Measurements from ENCODE around the gene TMC8. TPM values are rescaled to one million over a fixed set of nuclear protein-coding genes. Genes with fewer than 3 reads are reported as not detected.
"Not testable (repeated sequence)": the region's sequence is repeated elsewhere in the genome, so short reads cannot be mapped to it uniquely, and the experiment has no call there.

TMC8 gene
- total RNA-seq, 1 donor from 2014 or later: 55.8 TPM

DNA sequence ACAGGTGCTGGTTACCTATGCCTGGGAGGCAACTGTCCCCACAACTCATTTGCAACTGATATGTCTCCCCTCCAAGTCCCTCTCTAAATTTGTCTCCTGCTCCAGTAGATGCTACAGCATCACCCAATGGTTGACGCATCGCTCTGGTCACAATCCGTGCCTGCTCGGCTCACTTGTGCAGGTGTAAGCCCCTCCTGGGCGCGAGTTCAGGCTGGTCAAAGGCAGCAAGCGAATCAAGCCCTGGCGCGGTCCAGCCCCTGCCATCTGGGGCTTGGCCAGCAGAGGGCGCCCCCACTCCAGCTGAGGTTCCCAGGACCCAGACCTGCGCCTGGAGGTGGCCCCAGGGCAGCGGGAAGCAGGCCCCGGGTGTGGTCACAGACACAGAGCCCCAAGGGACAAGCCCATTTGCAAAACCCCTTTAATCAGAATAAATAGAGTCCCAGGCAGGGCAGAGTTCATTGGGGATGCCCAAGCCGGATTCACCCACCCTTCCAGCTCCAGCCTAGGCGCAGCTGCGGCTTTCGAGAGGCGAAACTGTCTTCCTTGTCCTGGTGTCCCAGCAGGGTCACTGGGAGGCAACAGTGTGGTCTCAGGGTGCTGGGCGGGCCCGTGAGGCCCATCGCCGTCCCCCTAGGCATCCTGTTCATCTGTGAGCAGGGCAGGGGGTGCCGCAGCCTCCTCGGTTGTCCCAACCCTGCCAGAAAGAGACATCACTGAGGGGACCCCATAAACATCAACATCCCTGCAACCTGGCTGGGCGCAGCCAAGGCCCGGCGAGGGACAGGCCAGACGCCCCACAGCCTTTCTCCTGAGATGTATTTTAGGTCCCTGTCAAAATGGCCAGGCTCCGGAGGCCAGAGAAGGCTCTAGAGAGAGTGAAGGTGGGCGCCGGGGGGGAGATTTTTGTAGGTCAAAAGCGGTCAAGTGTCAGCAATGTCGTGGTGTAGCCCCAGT lies 17.8 kb upstream of the TMC8 start:
- Mint-ChIP-seq H3K36me3 (ENCODE audit: low read depth, unreplicated experiment) (peaks cover 29% of the 10 kb centered on the region), H3K9me3 (ENCODE audit: unreplicated experiment) (no peaks in the 10 kb centered on the region), H3K27me3 (ENCODE audit: unreplicated experiment) (peaks cover 19% of the 10 kb centered on the region), H3K4me3 (ENCODE audit: unreplicated experiment) (peak overlapping the region; percentile 53), H3K27ac (ENCODE audit: unreplicated experiment) (peak overlapping the region; percentile 52), H3K4me1 (ENCODE audit: unreplicated experiment) (no peaks in the 10 kb centered on the region)
- DNase-seq (ENCODE audit: low spot score): peak; percentile 91
- TF ChIP-seq CTCF (IDR thresholded peaks at IDR 0.05; ENCODE audit: unreplicated experiment): peak; percentile 99

DNA sequence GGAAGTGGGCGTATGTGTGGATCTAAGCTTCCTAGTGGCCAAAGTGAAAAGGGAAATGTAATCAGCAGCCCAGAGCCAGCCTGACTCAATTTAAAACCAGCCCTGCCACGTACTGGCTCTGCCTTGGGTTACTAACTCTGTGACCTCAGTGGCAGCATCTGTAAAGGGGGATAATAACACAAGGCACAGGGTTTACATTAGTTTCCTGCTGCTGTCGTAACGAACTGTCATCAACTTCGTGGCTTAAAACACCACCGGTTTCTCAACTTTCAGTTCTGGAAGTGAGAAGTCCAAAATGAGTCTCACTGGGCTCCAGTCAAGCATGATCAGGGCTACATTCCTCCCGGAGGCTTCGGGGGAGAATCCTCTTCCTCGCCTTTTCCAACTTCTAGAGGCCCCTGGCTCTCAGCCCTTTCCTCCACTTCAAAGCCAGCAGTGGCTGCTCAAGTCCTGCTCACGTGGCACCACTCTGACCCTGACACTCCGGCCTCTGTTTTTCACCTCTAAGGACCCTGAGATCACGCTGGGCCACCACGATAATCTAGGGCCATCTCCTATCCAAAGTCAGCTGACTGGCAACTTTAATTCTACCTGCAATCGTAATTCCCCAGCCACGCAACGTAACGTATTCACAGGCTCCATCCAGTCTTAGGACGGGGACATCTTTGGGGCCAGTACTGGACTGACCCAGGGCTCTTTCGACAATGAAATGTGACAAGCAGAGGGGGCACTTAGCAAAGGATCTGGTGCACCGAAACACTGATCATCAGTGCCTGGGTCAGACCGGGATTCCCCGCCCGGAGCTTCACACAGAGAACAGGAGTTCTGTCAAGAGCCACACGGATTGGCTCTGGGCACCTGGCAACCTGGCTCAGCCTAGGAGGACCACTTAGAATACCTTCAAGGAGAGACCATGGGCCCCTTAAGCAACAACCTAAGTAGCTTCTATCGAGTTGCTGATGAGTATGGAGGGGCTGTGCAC lies 16.5 kb upstream of the TMC8 start:
- peaks cover 19% of the 10 kb centered on the region for H3K27me3 Mint-ChIP-seq (ENCODE audit: unreplicated experiment)
- H3K27ac Mint-ChIP-seq (ENCODE audit: unreplicated experiment): no peak overlapping the region
- no peak for DNase-seq (ENCODE audit: low spot score)
- H3K9me3 Mint-ChIP-seq (ENCODE audit: unreplicated experiment): no peaks in the 10 kb centered on the region
- H3K4me3 Mint-ChIP-seq (ENCODE audit: unreplicated experiment): peak overlapping the region; percentile 63
- TF ChIP-seq CTCF (IDR thresholded peaks at IDR 0.05; ENCODE audit: unreplicated experiment): no peak
- H3K4me1 Mint-ChIP-seq (ENCODE audit: unreplicated experiment): no peaks in the 10 kb centered on the region
- peaks cover 30% of the 10 kb centered on the region for H3K36me3 Mint-ChIP-seq (ENCODE audit: low read depth, unreplicated experiment)

DNA sequence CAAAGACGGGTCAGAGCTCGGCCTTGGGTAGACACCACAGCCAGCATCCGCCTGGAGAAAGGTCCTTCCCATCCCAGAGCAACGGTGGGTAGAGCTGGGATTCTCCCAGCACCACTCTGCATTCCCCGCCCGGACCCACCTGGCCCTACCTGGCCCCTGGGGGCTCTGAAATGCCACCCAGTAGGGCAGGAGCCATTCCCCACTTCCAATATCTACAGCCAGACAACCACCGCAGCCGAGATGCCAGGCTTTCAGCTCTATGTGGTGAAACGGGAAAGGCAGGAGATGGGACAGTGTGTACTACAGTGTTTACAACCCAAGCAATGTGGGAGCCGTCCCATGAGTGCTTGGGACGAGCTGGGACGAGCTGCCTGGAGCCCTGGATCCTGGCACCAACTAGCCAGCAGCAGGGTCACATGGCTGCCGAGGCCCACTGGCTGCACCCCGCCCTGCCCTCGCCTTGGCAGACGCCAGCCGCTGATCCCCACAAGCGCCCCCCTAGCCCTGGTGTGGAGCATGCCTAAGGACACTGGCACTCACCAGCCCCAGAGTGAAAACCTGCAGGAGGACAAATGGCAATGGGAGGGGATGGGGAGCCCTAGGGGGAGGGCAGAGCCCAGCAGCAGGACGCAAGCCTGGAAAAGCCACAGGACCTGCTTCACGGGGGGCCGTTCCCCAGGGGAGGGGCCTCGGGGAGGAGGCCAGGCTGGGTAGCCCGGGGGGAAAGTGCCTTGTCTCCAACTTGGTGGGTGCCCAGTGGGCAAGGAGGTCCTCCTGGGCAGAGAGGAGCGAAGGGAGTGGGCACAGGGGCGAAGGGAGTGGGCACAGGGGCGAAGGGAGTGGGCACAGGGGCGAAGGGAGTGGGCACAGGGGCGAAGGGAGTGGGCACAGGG lies 15.5 kb upstream of the TMC8 start:
- DNase-seq (ENCODE audit: low spot score): no peak
- H3K36me3 Mint-ChIP-seq (ENCODE audit: low read depth, unreplicated experiment): peaks cover 28% of the 10 kb centered on the region
- peaks cover 19% of the 10 kb centered on the region for H3K27me3 Mint-ChIP-seq (ENCODE audit: unreplicated experiment)

DNA sequence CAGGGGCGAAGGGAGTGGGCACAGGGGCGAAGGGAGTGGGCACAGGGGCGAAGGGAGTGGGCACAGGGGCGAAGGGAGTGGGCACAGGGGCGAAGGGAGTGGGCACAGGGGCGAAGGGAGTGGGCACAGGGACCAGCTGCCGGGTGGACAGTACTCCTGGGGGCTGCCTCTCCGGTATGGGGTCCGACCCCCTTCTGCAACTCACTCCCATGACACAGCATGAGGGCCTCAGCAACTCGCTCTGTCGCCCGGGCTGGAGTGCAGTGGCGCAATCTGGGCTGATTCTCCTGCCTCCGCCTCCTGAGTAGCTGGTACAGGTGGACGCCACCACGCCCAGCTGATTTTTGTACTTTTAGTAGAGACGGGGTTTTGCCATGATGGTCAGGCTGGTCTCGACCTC lies 14.8 kb upstream of the TMC8 start:
- H3K27ac Mint-ChIP-seq (ENCODE audit: unreplicated experiment): not testable (repeated sequence)
- H3K27me3 Mint-ChIP-seq (ENCODE audit: unreplicated experiment): peaks cover 13% of the 10 kb centered on the region

More for the DNA sequence above, 15.5 kb upstream of the TMC8 start:
- no peak for TF ChIP-seq CTCF (IDR thresholded peaks at IDR 0.05; ENCODE audit: unreplicated experiment)
- Mint-ChIP-seq H3K4me3 (ENCODE audit: unreplicated experiment) (no peak overlapping the region), H3K9me3 (ENCODE audit: unreplicated experiment) (no peaks in the 10 kb centered on the region), H3K27ac (ENCODE audit: unreplicated experiment) (no peak overlapping the region), H3K4me1 (ENCODE audit: unreplicated experiment) (no peaks in the 10 kb centered on the region)

More for the DNA sequence above, 14.8 kb upstream of the TMC8 start:
- peaks cover 21% of the 10 kb centered on the region for H3K36me3 Mint-ChIP-seq (ENCODE audit: low read depth, unreplicated experiment)
- H3K4me3 Mint-ChIP-seq (ENCODE audit: unreplicated experiment); H3K4me1 Mint-ChIP-seq (ENCODE audit: unreplicated experiment); DNase-seq (ENCODE audit: low spot score); H3K9me3 Mint-ChIP-seq (ENCODE audit: unreplicated experiment): not testable (repeated sequence)
